Effector memory CD8-positive, alpha-beta T cell (primary cell): ENCODE data around the gene ADCYAP1R1.

ENCODE experiments used
- ATAC-seq: fragments of 150-1000 bp; cut with Tn5 transposase; replicated peaks from 2 replicates; pipeline ENCODE4 v1.10.0; 2021; ENCODE audit warnings: mild to moderate bottlenecking, moderate library complexity
- DNase-seq, 3 experiments: peaks; one replicate each; pipeline ENCODE4 v3.0.0; 2021
- H3K27ac Mint-ChIP-seq, 2 donors: one replicate each; pipeline ENCODE4 v1.8.0; 2022; ENCODE audit warnings: mild to moderate bottlenecking in 2 of 2, mixed read lengths in 2 of 2, moderate library complexity in 2 of 2
- H3K27me3 Mint-ChIP-seq, 2 donors: one replicate each; pipeline ENCODE4 v1.8.0; 2022; ENCODE audit warnings: mixed read lengths in 2 of 2
- H3K36me3 Mint-ChIP-seq: one replicate; pipeline ENCODE4 v1.8.0; 2022; ENCODE audit warnings: mild to moderate bottlenecking, moderate library complexity, mixed read lengths; ENCODE audit not compliant: insufficient read depth
- H3K4me1 Mint-ChIP-seq, 2 donors: one replicate each; pipeline ENCODE4 v1.8.0; 2022; ENCODE audit warnings: low read depth in 2 of 2, mixed read lengths in 2 of 2
- H3K4me3 Mint-ChIP-seq, 2 donors: one replicate each; pipeline ENCODE4 v1.8.0; 2022; ENCODE audit warnings: mild to moderate bottlenecking in 2 of 2, mixed read lengths in 2 of 2, moderate library complexity in 2 of 2
- H3K9me3 Mint-ChIP-seq, 2 donors: one replicate each; pipeline ENCODE4 v1.8.0; 2022; ENCODE audit warnings: mixed read lengths in 2 of 2

The ADCYAP1R1 gene

GRCh38 chr7:31114593-31115343, 62.7 kb downstream of the ADCYAP1R1 start:
- H3K9me3 Mint-ChIP-seq, result peaks cover 0 to 3% of the 10 kb centered on the region in 2 donors

GRCh38 chr7:31116615-31117014, 64.5 kb downstream of the ADCYAP1R1 start:
- H3K36me3 Mint-ChIP-seq, result no peaks in the 10 kb centered on the region
- H3K27ac Mint-ChIP-seq, result no peak overlapping the region
- H3K9me3 Mint-ChIP-seq, result peaks cover 0 to 3% of the 10 kb centered on the region in 2 donors
- DNase-seq (no peak), ATAC-seq (no peak)
- peaks cover 16 to 45% of the 10 kb centered on the region in 2 donors for H3K27me3 Mint-ChIP-seq
- no peak overlapping the region for H3K4me3 Mint-ChIP-seq
- H3K4me1 Mint-ChIP-seq, result no peaks in the 10 kb centered on the region

More at GRCh38 chr7:31114593-31115343, 62.7 kb downstream of the ADCYAP1R1 start:
- ATAC-seq, result no peak
- Mint-ChIP-seq H3K36me3 (no peaks in the 10 kb centered on the region), H3K4me3 (no peak overlapping the region), H3K27ac (no peak overlapping the region), H3K4me1 (no peaks in the 10 kb centered on the region), H3K27me3 (peaks cover 24 to 41% of the 10 kb centered on the region in 2 donors)
- no peak for DNase-seq

- DNase-seq, result no peak
- H3K27me3 Mint-ChIP-seq, result peaks cover 15 to 54% of the 10 kb centered on the region in 2 donors
- no peak overlapping the region for H3K27ac Mint-ChIP-seq
- no peaks in the 10 kb centered on the region for H3K4me1 Mint-ChIP-seq
- ATAC-seq, result no peak
- no peaks in the 10 kb centered on the region for H3K36me3 Mint-ChIP-seq
- peaks cover 0 to 3% of the 10 kb centered on the region in 2 donors for H3K9me3 Mint-ChIP-seq
- H3K4me3 Mint-ChIP-seq, result no peak overlapping the region
Observed at GRCh38 chr7:31119249-31119648, 67.1 kb downstream of the ADCYAP1R1 start.

- DNase-seq (no peak), ATAC-seq (no peak)
- H3K9me3 Mint-ChIP-seq, result no peaks in the 10 kb centered on the region
- no peak overlapping the region for H3K4me3 Mint-ChIP-seq
- peaks cover 24 to 60% of the 10 kb centered on the region in 2 donors for H3K27me3 Mint-ChIP-seq
- H3K27ac Mint-ChIP-seq, result no peak overlapping the region
- no peaks in the 10 kb centered on the region for H3K4me1 Mint-ChIP-seq
- peaks cover 2% of the 10 kb centered on the region for H3K36me3 Mint-ChIP-seq
Observed at GRCh38 chr7:31120800-31121513, 68.8 kb downstream of the ADCYAP1R1 start.

- no peak overlapping the region for H3K4me3 Mint-ChIP-seq
- no peaks in the 10 kb centered on the region for H3K4me1 Mint-ChIP-seq
- H3K27me3 Mint-ChIP-seq, result peaks cover 24 to 59% of the 10 kb centered on the region in 2 donors
- no peak for DNase-seq
- no peaks in the 10 kb centered on the region for H3K9me3 Mint-ChIP-seq
- ATAC-seq, result no peak
- H3K27ac Mint-ChIP-seq, result no peak overlapping the region
- H3K36me3 Mint-ChIP-seq, result peaks cover 2% of the 10 kb centered on the region
Observed at GRCh38 chr7:31121601-31122000, 69.5 kb downstream of the ADCYAP1R1 start.

GRCh38 chr7:31122649-31123058, 70.5 kb downstream of the ADCYAP1R1 start:
- Mint-ChIP-seq H3K9me3 (no peaks in the 10 kb centered on the region), H3K27ac (no peak overlapping the region), H3K36me3 (peaks cover 2% of the 10 kb centered on the region), H3K27me3 (peaks cover 24 to 53% of the 10 kb centered on the region in 2 donors), H3K4me1 (no peaks in the 10 kb centered on the region), H3K4me3 (no peak overlapping the region)
- ATAC-seq (peak; percentile 37), DNase-seq (no peak)

- DNase-seq, result no peak
- Mint-ChIP-seq H3K27ac (no peak overlapping the region), H3K36me3 (peaks cover 2% of the 10 kb centered on the region), H3K27me3 (peaks cover 24 to 52% of the 10 kb centered on the region in 2 donors), H3K9me3 (no peaks in the 10 kb centered on the region), H3K4me1 (no peaks in the 10 kb centered on the region), H3K4me3 (no peak overlapping the region)
- no peak for ATAC-seq
Observed at GRCh38 chr7:31123321-31123720, 71.2 kb downstream of the ADCYAP1R1 start.

- no peak overlapping the region for H3K27ac Mint-ChIP-seq
- no peaks in the 10 kb centered on the region for H3K9me3 Mint-ChIP-seq
- H3K4me1 Mint-ChIP-seq, result no peaks in the 10 kb centered on the region
- DNase-seq, result no peak
- peaks cover 24 to 52% of the 10 kb centered on the region in 2 donors for H3K27me3 Mint-ChIP-seq
- H3K36me3 Mint-ChIP-seq, result peaks cover 2% of the 10 kb centered on the region
- H3K4me3 Mint-ChIP-seq, result no peak overlapping the region
- no peak for ATAC-seq
Observed at GRCh38 chr7:31123726-31124125, 71.6 kb downstream of the ADCYAP1R1 start.

- Mint-ChIP-seq H3K27me3 (peaks cover 24 to 58% of the 10 kb centered on the region in 2 donors), H3K27ac (no peak overlapping the region), H3K4me1 (no peaks in the 10 kb centered on the region), H3K36me3 (peaks cover 2% of the 10 kb centered on the region), H3K4me3 (no peak overlapping the region), H3K9me3 (no peaks in the 10 kb centered on the region)
- no peak for ATAC-seq
- no peak for DNase-seq
Observed at GRCh38 chr7:31125171-31125570, 73.1 kb downstream of the ADCYAP1R1 start.

GRCh38 chr7:31126976-31127375, 74.9 kb downstream of the ADCYAP1R1 start:
- Mint-ChIP-seq H3K9me3 (no peaks in the 10 kb centered on the region), H3K27ac (no peak overlapping the region), H3K27me3 (peaks cover 24 to 41% of the 10 kb centered on the region in 2 donors), H3K4me1 (no peaks in the 10 kb centered on the region), H3K36me3 (peaks cover 2% of the 10 kb centered on the region), H3K4me3 (no peak overlapping the region)
- no peak for DNase-seq
- no peak for ATAC-seq

- ATAC-seq (no peak), DNase-seq (no peak)
- no peaks in the 10 kb centered on the region for H3K9me3 Mint-ChIP-seq
- H3K27ac Mint-ChIP-seq, result no peak overlapping the region
- H3K4me3 Mint-ChIP-seq, result no peak overlapping the region
- H3K4me1 Mint-ChIP-seq, result no peaks in the 10 kb centered on the region
- peaks cover 17 to 26% of the 10 kb centered on the region in 2 donors for H3K27me3 Mint-ChIP-seq
- H3K36me3 Mint-ChIP-seq, result peaks cover 2% of the 10 kb centered on the region
Observed at GRCh38 chr7:31129067-31129466, 77.0 kb downstream of the ADCYAP1R1 start.

- H3K4me1 Mint-ChIP-seq, result peaks cover 5 to 6% of the 10 kb centered on the region in 2 donors
- ATAC-seq, result no peak
- H3K9me3 Mint-ChIP-seq, result no peaks in the 10 kb centered on the region
- no peak for DNase-seq
- no peak overlapping the region for H3K27ac Mint-ChIP-seq
- H3K4me3 Mint-ChIP-seq, result no peak overlapping the region
- no peaks in the 10 kb centered on the region for H3K36me3 Mint-ChIP-seq
- H3K27me3 Mint-ChIP-seq, result peaks cover 0 to 6% of the 10 kb centered on the region in 2 donors
Observed at GRCh38 chr7:31133497-31133896, 81.4 kb downstream of the ADCYAP1R1 start.

GRCh38 chr7:31134246-31135188, 82.4 kb downstream of the ADCYAP1R1 start:
- ATAC-seq (peak; percentile 51), DNase-seq (peak; percentile 7 to 14 (median 11))
- no peak overlapping the region for H3K4me3 Mint-ChIP-seq

More at GRCh38 chr7:31134246-31135188, 82.4 kb downstream of the ADCYAP1R1 start:
- no peaks in the 10 kb centered on the region for H3K36me3 Mint-ChIP-seq
- no peak overlapping the region for H3K27ac Mint-ChIP-seq
- peaks cover 5 to 6% of the 10 kb centered on the region in 2 donors for H3K4me1 Mint-ChIP-seq
- H3K9me3 Mint-ChIP-seq, result no peaks in the 10 kb centered on the region
- no peaks in the 10 kb centered on the region for H3K27me3 Mint-ChIP-seq
